Uterus (tissue), 2 donors: Measurements from ENCODE around the gene RNF133.

Source experiments
- POLR2A ChIP-seq, 2 donors: fragments of 450-650 bp; IDR thresholded peaks; one replicate each; pipeline ENCODE4 v1.6.1; 2016; ENCODE audit warnings: antibody characterized with exemption in 2 of 2, mild to moderate bottlenecking in 1 of 2, moderate library complexity in 1 of 2
- TF ChIP-seq, protein P1 (sequence below), 4 experiments: fragments of 200-600 bp in 2 of 4; fragments of 450-650 bp in 2 of 4; sonication (generic) in 2 of 4; IDR thresholded peaks; one replicate each; pipeline ENCODE4 v1.5.1; 2016 to 2019; ENCODE audit warnings: antibody characterized with exemption in 4 of 4, mild to moderate bottlenecking in 2 of 4, moderate library complexity in 1 of 4

DNA sequence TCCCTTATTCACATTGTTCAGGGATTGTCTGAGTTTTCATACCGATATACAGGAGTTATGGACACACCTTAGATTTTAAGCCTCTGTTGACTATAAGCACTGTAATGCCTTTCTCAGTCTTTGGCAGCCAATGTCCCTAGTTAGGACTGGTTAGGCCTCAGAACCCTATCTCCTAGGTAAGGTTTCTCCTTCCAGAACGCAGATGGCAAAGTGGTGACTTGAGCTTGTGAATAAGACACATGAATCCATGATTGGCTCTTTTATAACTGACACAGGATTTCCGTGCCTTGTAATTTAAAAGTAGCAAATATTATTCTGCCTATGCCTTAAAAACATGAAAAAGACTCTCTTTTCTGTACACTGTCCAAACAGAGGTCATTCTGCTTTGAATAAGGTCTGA lies 16.3 kb upstream of the RNF133 start:
- TF ChIP-seq POLR2A (IDR thresholded peaks at IDR 0.05), result no peak
- TF ChIP-seq, protein P1, sequence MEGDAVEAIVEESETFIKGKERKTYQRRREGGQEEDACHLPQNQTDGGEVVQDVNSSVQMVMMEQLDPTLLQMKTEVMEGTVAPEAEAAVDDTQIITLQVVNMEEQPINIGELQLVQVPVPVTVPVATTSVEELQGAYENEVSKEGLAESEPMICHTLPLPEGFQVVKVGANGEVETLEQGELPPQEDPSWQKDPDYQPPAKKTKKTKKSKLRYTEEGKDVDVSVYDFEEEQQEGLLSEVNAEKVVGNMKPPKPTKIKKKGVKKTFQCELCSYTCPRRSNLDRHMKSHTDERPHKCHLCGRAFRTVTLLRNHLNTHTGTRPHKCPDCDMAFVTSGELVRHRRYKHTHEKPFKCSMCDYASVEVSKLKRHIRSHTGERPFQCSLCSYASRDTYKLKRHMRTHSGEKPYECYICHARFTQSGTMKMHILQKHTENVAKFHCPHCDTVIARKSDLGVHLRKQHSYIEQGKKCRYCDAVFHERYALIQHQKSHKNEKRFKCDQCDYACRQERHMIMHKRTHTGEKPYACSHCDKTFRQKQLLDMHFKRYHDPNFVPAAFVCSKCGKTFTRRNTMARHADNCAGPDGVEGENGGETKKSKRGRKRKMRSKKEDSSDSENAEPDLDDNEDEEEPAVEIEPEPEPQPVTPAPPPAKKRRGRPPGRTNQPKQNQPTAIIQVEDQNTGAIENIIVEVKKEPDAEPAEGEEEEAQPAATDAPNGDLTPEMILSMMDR (IDR thresholded peaks at IDR 0.05), result no peak
